ENCODE measurements around the gene MIB1.

Gene MIB1

DNA sequence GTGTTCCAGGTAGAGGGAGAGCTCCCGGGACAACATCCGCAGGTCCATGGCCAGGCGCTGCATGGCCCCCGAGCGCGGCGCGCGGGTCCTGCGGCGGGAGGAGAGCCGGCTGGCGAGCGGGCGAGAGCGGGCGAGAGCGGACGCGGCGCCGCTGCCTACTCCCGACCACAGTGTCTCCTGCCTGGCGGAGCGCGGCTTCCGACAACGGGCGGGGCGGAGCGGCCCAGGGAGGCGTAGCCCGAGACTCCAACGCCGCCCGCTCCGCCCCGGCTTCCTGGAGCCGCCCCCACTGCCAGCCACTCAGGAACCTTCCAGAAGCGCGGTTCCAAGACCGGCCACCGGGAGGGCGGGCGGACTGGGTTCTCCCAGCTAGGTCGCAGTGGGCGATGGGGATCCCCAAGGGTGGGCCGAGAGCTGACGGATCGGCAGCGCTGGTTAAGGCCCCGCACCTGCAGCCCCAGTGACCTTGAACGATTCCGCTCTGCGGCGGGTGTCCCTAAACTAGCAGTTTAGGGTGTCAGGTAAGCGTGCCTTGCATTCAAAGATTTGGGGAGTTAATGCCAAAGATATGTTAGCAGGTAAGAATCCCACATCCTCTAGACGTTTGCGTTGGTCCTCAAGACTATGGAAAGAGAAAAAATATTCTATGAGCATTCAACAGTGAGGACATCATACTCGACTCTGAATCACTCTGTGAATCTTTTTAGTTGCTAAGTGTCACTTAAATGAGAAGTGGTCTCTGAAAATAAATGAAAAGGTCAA is 35.8 kb upstream of the MIB1 start, which contains the start of gene ABHD3 (continued):
- TF ChIP-seq ZNF211 (tag by site-specific recombination; IDR thresholded peaks at IDR 0.05; ENCODE audit: low read depth), result no peak
- TF ChIP-seq SP3 (tag by site-specific recombination; IDR thresholded peaks at IDR 0.05), result peak; percentile 78
- TF ChIP-seq, protein P1, sequence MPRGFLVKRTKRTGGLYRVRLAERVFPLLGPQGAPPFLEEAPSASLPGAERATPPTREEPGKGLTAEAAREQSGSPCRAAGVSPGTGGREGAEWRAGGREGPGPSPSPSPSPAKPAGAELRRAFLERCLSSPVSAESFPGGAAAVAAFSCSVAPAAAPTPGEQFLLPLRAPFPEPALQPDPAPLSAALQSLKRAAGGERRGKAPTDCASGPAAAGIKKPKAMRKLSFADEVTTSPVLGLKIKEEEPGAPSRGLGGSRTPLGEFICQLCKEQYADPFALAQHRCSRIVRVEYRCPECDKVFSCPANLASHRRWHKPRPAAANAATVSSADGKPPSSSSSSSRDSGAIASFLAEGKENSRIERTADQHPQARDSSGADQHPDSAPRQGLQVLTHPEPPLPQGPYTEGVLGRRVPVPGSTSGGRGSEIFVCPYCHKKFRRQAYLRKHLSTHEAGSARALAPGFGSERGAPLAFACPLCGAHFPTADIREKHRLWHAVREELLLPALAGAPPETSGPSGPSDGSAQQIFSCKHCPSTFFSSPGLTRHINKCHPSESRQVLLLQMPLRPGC (tag by site-specific recombination; IDR thresholded peaks at IDR 0.05), result no peak
- TF ChIP-seq ZNF302 (tag by site-specific recombination; IDR thresholded peaks at IDR 0.05; ENCODE audit: low read depth), result no peak
- TF ChIP-seq, protein P2, sequence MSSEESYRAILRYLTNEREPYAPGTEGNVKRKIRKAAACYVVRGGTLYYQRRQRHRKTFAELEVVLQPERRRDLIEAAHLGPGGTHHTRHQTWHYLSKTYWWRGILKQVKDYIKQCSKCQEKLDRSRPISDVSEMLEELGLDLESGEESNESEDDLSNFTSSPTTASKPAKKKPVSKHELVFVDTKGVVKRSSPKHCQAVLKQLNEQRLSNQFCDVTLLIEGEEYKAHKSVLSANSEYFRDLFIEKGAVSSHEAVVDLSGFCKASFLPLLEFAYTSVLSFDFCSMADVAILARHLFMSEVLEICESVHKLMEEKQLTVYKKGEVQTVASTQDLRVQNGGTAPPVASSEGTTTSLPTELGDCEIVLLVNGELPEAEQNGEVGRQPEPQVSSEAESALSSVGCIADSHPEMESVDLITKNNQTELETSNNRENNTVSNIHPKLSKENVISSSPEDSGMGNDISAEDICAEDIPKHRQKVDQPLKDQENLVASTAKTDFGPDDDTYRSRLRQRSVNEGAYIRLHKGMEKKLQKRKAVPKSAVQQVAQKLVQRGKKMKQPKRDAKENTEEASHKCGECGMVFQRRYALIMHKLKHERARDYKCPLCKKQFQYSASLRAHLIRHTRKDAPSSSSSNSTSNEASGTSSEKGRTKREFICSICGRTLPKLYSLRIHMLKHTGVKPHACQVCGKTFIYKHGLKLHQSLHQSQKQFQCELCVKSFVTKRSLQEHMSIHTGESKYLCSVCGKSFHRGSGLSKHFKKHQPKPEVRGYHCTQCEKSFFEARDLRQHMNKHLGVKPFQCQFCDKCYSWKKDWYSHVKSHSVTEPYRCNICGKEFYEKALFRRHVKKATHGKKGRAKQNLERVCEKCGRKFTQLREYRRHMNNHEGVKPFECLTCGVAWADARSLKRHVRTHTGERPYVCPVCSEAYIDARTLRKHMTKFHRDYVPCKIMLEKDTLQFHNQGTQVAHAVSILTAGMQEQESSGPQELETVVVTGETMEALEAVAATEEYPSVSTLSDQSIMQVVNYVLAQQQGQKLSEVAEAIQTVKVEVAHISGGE (tag by site-specific recombination; conservative IDR thresholded peaks at IDR 0.05; ENCODE audit: low read depth), result no peak
- no peak for TF ChIP-seq ZNF221 (tag by site-specific recombination; IDR thresholded peaks at IDR 0.05; ENCODE audit: borderline replicate concordance)
- TF ChIP-seq ZSCAN23 (tag by site-specific recombination; IDR thresholded peaks at IDR 0.05), result no peak
- no peak for TF ChIP-seq ZNF529 (tag by site-specific recombination; IDR thresholded peaks at IDR 0.05; ENCODE audit: insufficient replicate concordance)
- no peak for TF ChIP-seq ZNF473 (tag by site-specific recombination; IDR thresholded peaks at IDR 0.05)
- no peak for TF ChIP-seq MZF1 (tag by site-specific recombination; IDR thresholded peaks at IDR 0.05; ENCODE audit: borderline replicate concordance)
- no peak for TF ChIP-seq ZNF623 (tag by site-specific recombination; IDR thresholded peaks at IDR 0.05)
- TF ChIP-seq ZNF341 (tag by site-specific recombination; IDR thresholded peaks at IDR 0.05; ENCODE audit: low read depth), result peak; percentile 82
- TF ChIP-seq, protein P3, sequence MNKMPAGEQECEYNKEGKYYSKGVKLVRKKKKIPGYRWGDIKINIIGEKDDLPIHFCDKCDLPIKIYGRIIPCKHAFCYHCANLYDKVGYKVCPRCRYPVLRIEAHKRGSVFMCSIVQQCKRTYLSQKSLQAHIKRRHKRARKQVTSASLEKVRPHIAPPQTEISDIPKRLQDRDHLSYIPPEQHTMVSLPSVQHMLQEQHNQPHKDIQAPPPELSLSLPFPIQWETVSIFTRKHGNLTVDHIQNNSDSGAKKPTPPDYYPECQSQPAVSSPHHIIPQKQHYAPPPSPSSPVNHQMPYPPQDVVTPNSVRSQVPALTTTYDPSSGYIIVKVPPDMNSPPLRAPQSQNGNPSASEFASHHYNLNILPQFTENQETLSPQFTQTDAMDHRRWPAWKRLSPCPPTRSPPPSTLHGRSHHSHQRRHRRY (tag by site-specific recombination; IDR thresholded peaks at IDR 0.05), result no peak
- TF ChIP-seq, protein P4, sequence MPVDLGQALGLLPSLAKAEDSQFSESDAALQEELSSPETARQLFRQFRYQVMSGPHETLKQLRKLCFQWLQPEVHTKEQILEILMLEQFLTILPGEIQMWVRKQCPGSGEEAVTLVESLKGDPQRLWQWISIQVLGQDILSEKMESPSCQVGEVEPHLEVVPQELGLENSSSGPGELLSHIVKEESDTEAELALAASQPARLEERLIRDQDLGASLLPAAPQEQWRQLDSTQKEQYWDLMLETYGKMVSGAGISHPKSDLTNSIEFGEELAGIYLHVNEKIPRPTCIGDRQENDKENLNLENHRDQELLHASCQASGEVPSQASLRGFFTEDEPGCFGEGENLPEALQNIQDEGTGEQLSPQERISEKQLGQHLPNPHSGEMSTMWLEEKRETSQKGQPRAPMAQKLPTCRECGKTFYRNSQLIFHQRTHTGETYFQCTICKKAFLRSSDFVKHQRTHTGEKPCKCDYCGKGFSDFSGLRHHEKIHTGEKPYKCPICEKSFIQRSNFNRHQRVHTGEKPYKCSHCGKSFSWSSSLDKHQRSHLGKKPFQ (tag by site-specific recombination; IDR thresholded peaks at IDR 0.05), result no peak
- TF ChIP-seq ZNF175 (tag by site-specific recombination; IDR thresholded peaks at IDR 0.05), result no peak
- TF ChIP-seq ZNF791 (tag by site-specific recombination; IDR thresholded peaks at IDR 0.05), result no peak
- TF ChIP-seq KLF10 (tag by site-specific recombination; IDR thresholded peaks at IDR 0.05), result peak; percentile 14; the same call in 1 of the 2 replicates
- TF ChIP-seq, protein P5, sequence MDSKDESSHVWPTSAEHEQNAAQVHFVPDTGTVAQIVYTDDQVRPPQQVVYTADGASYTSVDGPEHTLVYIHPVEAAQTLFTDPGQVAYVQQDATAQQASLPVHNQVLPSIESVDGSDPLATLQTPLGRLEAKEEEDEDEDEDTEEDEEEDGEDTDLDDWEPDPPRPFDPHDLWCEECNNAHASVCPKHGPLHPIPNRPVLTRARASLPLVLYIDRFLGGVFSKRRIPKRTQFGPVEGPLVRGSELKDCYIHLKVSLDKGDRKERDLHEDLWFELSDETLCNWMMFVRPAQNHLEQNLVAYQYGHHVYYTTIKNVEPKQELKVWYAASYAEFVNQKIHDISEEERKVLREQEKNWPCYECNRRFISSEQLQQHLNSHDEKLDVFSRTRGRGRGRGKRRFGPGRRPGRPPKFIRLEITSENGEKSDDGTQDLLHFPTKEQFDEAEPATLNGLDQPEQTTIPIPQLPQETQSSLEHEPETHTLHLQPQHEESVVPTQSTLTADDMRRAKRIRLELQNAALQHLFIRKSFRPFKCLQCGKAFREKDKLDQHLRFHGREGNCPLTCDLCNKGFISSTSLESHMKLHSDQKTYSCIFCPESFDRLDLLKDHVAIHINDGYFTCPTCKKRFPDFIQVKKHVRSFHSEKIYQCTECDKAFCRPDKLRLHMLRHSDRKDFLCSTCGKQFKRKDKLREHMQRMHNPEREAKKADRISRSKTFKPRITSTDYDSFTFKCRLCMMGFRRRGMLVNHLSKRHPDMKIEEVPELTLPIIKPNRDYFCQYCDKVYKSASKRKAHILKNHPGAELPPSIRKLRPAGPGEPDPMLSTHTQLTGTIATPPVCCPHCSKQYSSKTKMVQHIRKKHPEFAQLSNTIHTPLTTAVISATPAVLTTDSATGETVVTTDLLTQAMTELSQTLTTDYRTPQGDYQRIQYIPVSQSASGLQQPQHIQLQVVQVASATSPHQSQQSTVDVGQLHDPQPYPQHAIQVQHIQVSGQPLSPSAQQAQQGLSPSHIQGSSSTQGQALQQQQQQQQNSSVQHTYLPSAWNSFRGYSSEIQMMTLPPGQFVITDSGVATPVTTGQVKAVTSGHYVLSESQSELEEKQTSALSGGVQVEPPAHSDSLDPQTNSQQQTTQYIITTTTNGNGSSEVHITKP (tag by site-specific recombination; IDR thresholded peaks at IDR 0.05), result no peak
- TF ChIP-seq ZNF146 (tag by site-specific recombination; IDR thresholded peaks at IDR 0.05), result no peak
- TF ChIP-seq ZNF239 (tag by site-specific recombination; IDR thresholded peaks at IDR 0.05), result no peak
- no peak for TF ChIP-seq ZNF664 (tag by site-specific recombination; IDR thresholded peaks at IDR 0.05)
- TF ChIP-seq EGR2 (tag by site-specific recombination; IDR thresholded peaks at IDR 0.05; ENCODE audit: low read depth), result peak; percentile 69
- TF ChIP-seq, protein P6, sequence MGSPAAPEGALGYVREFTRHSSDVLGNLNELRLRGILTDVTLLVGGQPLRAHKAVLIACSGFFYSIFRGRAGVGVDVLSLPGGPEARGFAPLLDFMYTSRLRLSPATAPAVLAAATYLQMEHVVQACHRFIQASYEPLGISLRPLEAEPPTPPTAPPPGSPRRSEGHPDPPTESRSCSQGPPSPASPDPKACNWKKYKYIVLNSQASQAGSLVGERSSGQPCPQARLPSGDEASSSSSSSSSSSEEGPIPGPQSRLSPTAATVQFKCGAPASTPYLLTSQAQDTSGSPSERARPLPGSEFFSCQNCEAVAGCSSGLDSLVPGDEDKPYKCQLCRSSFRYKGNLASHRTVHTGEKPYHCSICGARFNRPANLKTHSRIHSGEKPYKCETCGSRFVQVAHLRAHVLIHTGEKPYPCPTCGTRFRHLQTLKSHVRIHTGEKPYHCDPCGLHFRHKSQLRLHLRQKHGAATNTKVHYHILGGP (tag by site-specific recombination; IDR thresholded peaks at IDR 0.05), result no peak
- TF ChIP-seq KLF9 (tag by site-specific recombination; IDR thresholded peaks at IDR 0.05; ENCODE audit: low read depth), result peak; percentile 70; the same call in 1 of the 2 replicates
- peak; percentile 66 for TF ChIP-seq GLIS2 (tag by site-specific recombination; IDR thresholded peaks at IDR 0.05)
- TF ChIP-seq, protein P7, sequence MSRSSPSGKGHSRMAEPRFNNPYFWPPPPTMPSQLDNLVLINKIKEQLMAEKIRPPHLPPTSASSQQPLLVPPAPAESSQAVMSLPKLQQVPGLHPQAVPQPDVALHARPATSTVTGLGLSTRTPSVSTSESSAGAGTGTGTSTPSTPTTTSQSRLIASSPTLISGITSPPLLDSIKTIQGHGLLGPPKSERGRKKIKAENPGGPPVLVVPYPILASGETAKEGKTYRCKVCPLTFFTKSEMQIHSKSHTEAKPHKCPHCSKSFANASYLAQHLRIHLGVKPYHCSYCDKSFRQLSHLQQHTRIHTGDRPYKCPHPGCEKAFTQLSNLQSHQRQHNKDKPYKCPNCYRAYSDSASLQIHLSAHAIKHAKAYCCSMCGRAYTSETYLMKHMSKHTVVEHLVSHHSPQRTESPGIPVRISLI (tag by site-specific recombination; IDR thresholded peaks at IDR 0.05), result no peak

Data from HEK293 (cell line).